CMK (cell line): Measurements from ENCODE around the gene RNF150.
A peak's percentile ranks its signal among the peaks of the same experiment; 100 is the strongest.
"Not testable (repeated sequence)": the region's sequence is repeated elsewhere in the genome, so short reads cannot be mapped to it uniquely, and the experiment has no call there.

Experiments used
- DNase-seq: peaks from one replicate; pipeline ENCODE4 v3.0.0-alpha.2; 2010; ENCODE audit warnings: low read depth

RNF150 gene

GRCh38 chr4:141133146-141133998 is at the start of gene RNF150:
Gene RNF150, minus strand, starts transcription at chr4:141133469.
- peak; percentile 21 for DNase-seq

- DNase-seq: no peak
These were observed 47.9 kb upstream of the RNF150 start for GRCh38 chr4:141180991-141181761.

GRCh38 chr4:141179474-141180373 is 46.5 kb upstream of the RNF150 start:
- DNase-seq: no peak

- no peak for DNase-seq
These were observed 43.9 kb upstream of the RNF150 start for GRCh38 chr4:141177171-141177570.

GRCh38 chr4:141174457-141174856 is 41.2 kb upstream of the RNF150 start:
- DNase-seq: no peak

- DNase-seq: no peak
These were observed 37.4 kb upstream of the RNF150 start for GRCh38 chr4:141170671-141171070.

GRCh38 chr4:141169391-141169790 is 36.1 kb upstream of the RNF150 start:
- no peak for DNase-seq

- DNase-seq: not testable (repeated sequence)
These were observed 31.7 kb upstream of the RNF150 start for GRCh38 chr4:141165001-141165400.

- no peak for DNase-seq
These were observed 25.8 kb upstream of the RNF150 start for GRCh38 chr4:141159027-141159426.

- DNase-seq: no peak
These were observed 24.9 kb upstream of the RNF150 start for GRCh38 chr4:141158219-141158618.

- DNase-seq: no peak
These were observed 22.3 kb upstream of the RNF150 start for GRCh38 chr4:141155586-141155985.

- no peak for DNase-seq
These were observed 21.5 kb upstream of the RNF150 start for GRCh38 chr4:141154725-141155124.

GRCh38 chr4:141153751-141154510 is 20.7 kb upstream of the RNF150 start:
- no peak for DNase-seq

- DNase-seq: no peak
These were observed 10.9 kb upstream of the RNF150 start for GRCh38 chr4:141144207-141144606.

- DNase-seq: no peak
These were observed 9.2 kb upstream of the RNF150 start for GRCh38 chr4:141142423-141142822.

GRCh38 chr4:141140391-141141200 is 7.3 kb upstream of the RNF150 start:
- DNase-seq: no peak

- DNase-seq: no peak
These were observed 1.0 kb upstream of the RNF150 start for GRCh38 chr4:141133999-141134995.

- no peak for DNase-seq
These were observed 542 bp downstream of the RNF150 start for GRCh38 chr4:141132709-141133145.

- no peak for DNase-seq
These were observed 1.1 kb downstream of the RNF150 start for GRCh38 chr4:141132072-141132708.
